ENCODE measurements around the gene RAD51B. TPM values are rescaled to one million over a fixed set of nuclear protein-coding genes. Genes with fewer than 3 reads are reported as not detected.

The RAD51B gene
- total RNA-seq, 1 experiment from 2014 or later, result 16.7 TPM

DNA sequence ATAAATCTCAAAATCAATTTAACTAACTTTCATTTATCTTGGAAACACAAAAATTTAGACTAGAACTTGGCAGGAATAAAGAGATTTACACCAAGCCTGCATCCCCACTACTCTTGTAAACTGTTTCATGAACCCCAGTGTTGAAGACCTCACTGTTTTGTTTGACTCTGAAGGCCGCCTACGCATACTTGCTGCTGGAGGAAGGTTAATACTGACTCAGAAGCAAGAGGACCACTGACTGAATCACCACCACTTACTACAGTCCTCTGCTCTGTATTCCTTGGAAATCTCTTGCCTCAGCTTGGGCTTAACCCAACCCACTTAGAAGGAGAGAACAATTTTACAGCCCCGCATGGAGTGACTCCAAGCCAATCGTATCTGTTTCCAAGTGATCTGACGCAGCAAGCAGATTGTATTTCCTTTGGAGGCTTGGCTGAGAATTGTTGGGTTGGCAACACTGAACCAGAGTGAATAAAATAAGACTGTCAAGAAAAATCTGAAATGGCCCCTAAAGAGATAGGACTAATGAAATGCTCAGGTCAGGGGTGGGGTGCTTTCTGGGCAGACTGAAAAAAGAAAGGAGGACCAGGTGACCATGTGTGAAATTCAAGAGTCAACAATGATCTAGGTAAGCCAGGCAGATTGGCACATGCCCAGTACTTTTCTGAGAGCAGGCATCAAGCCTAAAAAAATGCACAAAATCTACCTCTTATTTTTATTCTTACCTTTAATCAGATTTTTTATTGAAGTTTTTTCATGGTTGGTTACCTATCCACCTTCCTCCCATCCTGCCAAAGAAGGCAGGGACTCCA is 724.7 kb downstream of the RAD51B start:
- DNase-seq, result no peak
- Mint-ChIP-seq H3K9me3 (no peaks in the 10 kb centered on the region; a peak in 1 of 5 replicates), H3K27me3 (ENCODE audit: low read depth) (peaks cover 8% of the 10 kb centered on the region), H3K4me3 (no peak overlapping the region), H3K4me1 (peaks cover 28% of the 10 kb centered on the region in 2 experiments), H3K27ac (peak overlapping the region in 1 of 3 experiments; percentile 27; a peak in 3 of 7 replicates), H3K36me3 (ENCODE audit: insufficient read depth in 1 of 3, low read depth in 3 of 3) (peaks cover 0 to 4% (median 0%) of the 10 kb centered on the region in 3 experiments; a peak in 1 of 7 replicates)
- H4K8ac ChIP-seq (replicated peaks; ENCODE audit: insufficient read length, low read depth, low read length), result no peak overlapping the region
- H3T11ph ChIP-seq (ENCODE audit: low read length), result no peak overlapping the region
- H2AFZ ChIP-seq (ENCODE audit: low read length), result no peak overlapping the region
- no peaks in the 10 kb centered on the region for H3K79me2 ChIP-seq (ENCODE audit: insufficient read depth, low read length)
- no peaks in the 10 kb centered on the region for H3K79me1 ChIP-seq (ENCODE audit: insufficient read depth, low read depth, low read length, poor library complexity, severe bottlenecking)
- H3K9ac ChIP-seq (ENCODE audit: extremely low read depth, insufficient read length, low read length), result no peak overlapping the region
- H3K23me2 ChIP-seq (ENCODE audit: insufficient read length, low read depth, low read length, poor library complexity, severe bottlenecking), result no peaks in the 10 kb centered on the region
- no peak overlapping the region for H2BK20ac ChIP-seq (ENCODE audit: low read depth, low read length, poor library complexity, severe bottlenecking)
- no peak overlapping the region for H2BK5ac ChIP-seq (ENCODE audit: insufficient read length, low read length)
- no peaks in the 10 kb centered on the region for H3K9me3 ChIP-seq (ENCODE audit: control insufficient read depth, low read depth, low read length)
- no peak overlapping the region for H4K91ac ChIP-seq (ENCODE audit: insufficient read length, low read depth, low read length)
- no peak overlapping the region for H2BK120ac ChIP-seq (ENCODE audit: low read depth, low read length, poor library complexity, severe bottlenecking)
- H2BK12ac ChIP-seq (ENCODE audit: insufficient read length, low read depth, low read length), result no peak overlapping the region
- no peak overlapping the region for H3K4ac ChIP-seq (ENCODE audit: low read depth, low read length)
- no peaks in the 10 kb centered on the region for H3K27me3 ChIP-seq (ENCODE audit: insufficient read depth, low read length)
- no peak overlapping the region for H2BK15ac ChIP-seq (ENCODE audit: low read depth, low read length)
- no peaks in the 10 kb centered on the region for H4K20me1 ChIP-seq (ENCODE audit: control insufficient read depth, insufficient read depth, insufficient read length)
- H3K56ac ChIP-seq (ENCODE audit: insufficient read length, low read depth, low read length), result no peak overlapping the region
- TF ChIP-seq, protein P1, sequence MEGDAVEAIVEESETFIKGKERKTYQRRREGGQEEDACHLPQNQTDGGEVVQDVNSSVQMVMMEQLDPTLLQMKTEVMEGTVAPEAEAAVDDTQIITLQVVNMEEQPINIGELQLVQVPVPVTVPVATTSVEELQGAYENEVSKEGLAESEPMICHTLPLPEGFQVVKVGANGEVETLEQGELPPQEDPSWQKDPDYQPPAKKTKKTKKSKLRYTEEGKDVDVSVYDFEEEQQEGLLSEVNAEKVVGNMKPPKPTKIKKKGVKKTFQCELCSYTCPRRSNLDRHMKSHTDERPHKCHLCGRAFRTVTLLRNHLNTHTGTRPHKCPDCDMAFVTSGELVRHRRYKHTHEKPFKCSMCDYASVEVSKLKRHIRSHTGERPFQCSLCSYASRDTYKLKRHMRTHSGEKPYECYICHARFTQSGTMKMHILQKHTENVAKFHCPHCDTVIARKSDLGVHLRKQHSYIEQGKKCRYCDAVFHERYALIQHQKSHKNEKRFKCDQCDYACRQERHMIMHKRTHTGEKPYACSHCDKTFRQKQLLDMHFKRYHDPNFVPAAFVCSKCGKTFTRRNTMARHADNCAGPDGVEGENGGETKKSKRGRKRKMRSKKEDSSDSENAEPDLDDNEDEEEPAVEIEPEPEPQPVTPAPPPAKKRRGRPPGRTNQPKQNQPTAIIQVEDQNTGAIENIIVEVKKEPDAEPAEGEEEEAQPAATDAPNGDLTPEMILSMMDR (conservative IDR thresholded peaks at IDR 0.05), result no peak
- H3K27ac ChIP-seq (ENCODE audit: insufficient read length, low read depth, low read length), result no peak overlapping the region
- no peak overlapping the region for H3K4me2 ChIP-seq (ENCODE audit: insufficient read depth, insufficient read length, low read length)
- H3K14ac ChIP-seq (ENCODE audit: insufficient read depth, low read length), result no peak overlapping the region
- no peak overlapping the region for H3K18ac ChIP-seq (ENCODE audit: insufficient read length, low read depth, low read length)
- no peak overlapping the region for H3K23ac ChIP-seq (ENCODE audit: insufficient read length, low read depth, low read length)
- H4K5ac ChIP-seq (ENCODE audit: insufficient read length, low read depth, low read length), result no peak overlapping the region
- H2AK5ac ChIP-seq (ENCODE audit: insufficient read length, low read length), result no peak overlapping the region
- no CpG with 5 or more reads among the region's 5 CpGs for WGBS (ENCODE audit: extremely low coverage, insufficient read length, low lambda C conversion rate)
- peaks cover 5% of the 10 kb centered on the region; the same call in 1 of the 2 replicates for H3K4me1 ChIP-seq (ENCODE audit: insufficient read depth, low read length)
